ENCODE measurements around the gene WNT9B. TPM values are rescaled to one million over a fixed set of nuclear protein-coding genes. Genes with fewer than 3 reads are reported as not detected.

Gene WNT9B
- total and polyA plus RNA-seq, 2 of the 13 experiments (the other 11 are each of a cell fraction or from before 2014, with no cell fraction given): not detected

GRCh38 chr17:46818929-46819859, 32.2 kb upstream of the WNT9B start (continued):
- TF ChIP-seq KAT7 (CRISPR knock-in tag; IDR thresholded peaks at IDR 0.05; ENCODE audit: borderline replicate concordance) (no peak), ZSCAN22 (CRISPR knock-in tag; IDR thresholded peaks at IDR 0.05) (no peak), ZNF766 (CRISPR knock-in tag; IDR thresholded peaks at IDR 0.05; ENCODE audit: borderline replicate concordance) (0 out of 2 replicates have a peak, but pooled peaks have one; percentile 45), ZNF572 (CRISPR knock-in tag; IDR thresholded peaks at IDR 0.05) (no peak), KLF6 (CRISPR knock-in tag; IDR thresholded peaks at IDR 0.05) (no peak), TCF12 (IDR thresholded peaks at IDR 0.05) (no peak), TCF12 (CRISPR knock-in tag; IDR thresholded peaks at IDR 0.05) (no peak), POGZ (CRISPR knock-in tag; IDR thresholded peaks at IDR 0.05) (no peak), RCOR2 (CRISPR knock-in tag; IDR thresholded peaks at IDR 0.05) (no peak), ZNF749 (CRISPR knock-in tag; IDR thresholded peaks at IDR 0.05; ENCODE audit: borderline replicate concordance) (no peak), CCAR2 (optimal IDR thresholded peaks at IDR 0.05; ENCODE audit: low read depth, low read length) (no peak), SRSF1 (optimal IDR thresholded peaks at IDR 0.05; ENCODE audit: low read depth, low read length) (peak; percentile 2), JDP2 (CRISPR knock-in tag; IDR thresholded peaks at IDR 0.05; ENCODE audit: borderline replicate concordance) (no peak), ZNF460 (CRISPR knock-in tag; IDR thresholded peaks at IDR 0.05; ENCODE audit: borderline replicate concordance) (no peak), ZBTB46 (CRISPR knock-in tag; IDR thresholded peaks at IDR 0.05; ENCODE audit: borderline replicate concordance) (no peak), STAT5B (CRISPR knock-in tag; IDR thresholded peaks at IDR 0.05) (no peak), SP2 (CRISPR knock-in tag; IDR thresholded peaks at IDR 0.05) (no peak), CREB3 (CRISPR knock-in tag; IDR thresholded peaks at IDR 0.05) (no peak), KDM6A (CRISPR knock-in tag; IDR thresholded peaks at IDR 0.05; ENCODE audit: low read depth) (no peak), THAP9 (CRISPR knock-in tag; IDR thresholded peaks at IDR 0.05; ENCODE audit: borderline replicate concordance) (no peak), RELA (CRISPR knock-in tag; IDR thresholded peaks at IDR 0.05) (no peak), ZNF7 (CRISPR knock-in tag; IDR thresholded peaks at IDR 0.05) (no peak), MBD4 (IDR thresholded peaks at IDR 0.05; ENCODE audit: borderline replicate concordance, low read length) (no peak), CREM (IDR thresholded peaks at IDR 0.05) (no peak), CREM (CRISPR knock-in tag; IDR thresholded peaks at IDR 0.05) (no peak), U2AF2 (IDR thresholded peaks at IDR 0.05; ENCODE audit: low read depth, low read length) (no peak), ZNF605 (CRISPR knock-in tag; IDR thresholded peaks at IDR 0.05) (no peak), ZNF260 (CRISPR knock-in tag; IDR thresholded peaks at IDR 0.05; ENCODE audit: borderline replicate concordance, low read depth) (no peak)
